Esophagus squamous epithelium (tissue), 5 donors: ENCODE data around the gene NAA10. TPM values are rescaled to one million over a fixed set of nuclear protein-coding genes. Genes with fewer than 3 reads are reported as not detected.

Experiments used
- DNase-seq: peaks from one replicate; lab custom pipeline; 2025; lab: John Stamatoyannopoulos, UW
- H3K27ac ChIP-seq, 4 donors: fragments of 200-600 bp; sonication (generic); one replicate each; pipeline ENCODE4 v1.5.1; 2016 to 2019; ENCODE audit warnings: mild to moderate bottlenecking in 1 of 4
- H3K27me3 ChIP-seq, 4 donors: fragments of 200-600 bp; sonication (generic); 1 replicate in 3 of 4; 2 replicates in 1 of 4; pipeline versions ENCODE4 v1.5.1 to v1.6.0; 2017 to 2021; ENCODE audit warnings: antibody characterized with exemption in 1 of 4
- H3K36me3 ChIP-seq, 3 donors: fragments of 200-600 bp; sonication (generic); one replicate each; pipeline ENCODE4 v1.5.1; 2016 to 2019
- H3K4me1 ChIP-seq, 3 donors: fragments of 200-600 bp; sonication (generic); one replicate each; pipeline ENCODE4 v1.5.1; 2017 to 2019
- H3K4me3 ChIP-seq, 4 donors: fragments of 200-600 bp; sonication (generic); 1 replicate in 3 of 4; 2 replicates in 1 of 4; pipeline ENCODE4 v1.5.1; 2016 to 2019; ENCODE audit warnings: mild to moderate bottlenecking in 2 of 4, moderate library complexity in 1 of 4
- H3K9me3 ChIP-seq, 3 donors: fragments of 200-600 bp; sonication (generic); one replicate each; pipeline ENCODE4 v1.5.1; 2016 to 2019
- CTCF ChIP-seq, 6 experiments: fragments of 450-650 bp in 4 of 6; fragments of 200-600 bp in 2 of 6; sonication (generic) in 2 of 6; IDR thresholded peaks; one replicate each; pipeline ENCODE4 v1.5.1; 2016 to 2019; ENCODE audit warnings: antibody characterized with exemption in 6 of 6, mild to moderate bottlenecking in 4 of 6, moderate library complexity in 4 of 6
- POLR2A ChIP-seq, 4 donors: fragments of 450-650 bp; IDR thresholded peaks; one replicate each; pipeline ENCODE4 v1.6.1; 2017; ENCODE audit warnings: antibody characterized with exemption in 4 of 4, mild to moderate bottlenecking in 4 of 4, moderate library complexity in 3 of 4
- WGBS, 2 donors: methylation state at CpG; one replicate each; pipeline ENCODE4 v1.1.5; 2018; 5-methylcytosine and 5-hydroxymethylcytosine counted together
- intact Hi-C: fragments of 100-400 bp; cut with DNase I; formaldehyde crosslinking; loops from one replicate; pipeline ENCODE4 v1.15.0; 2022
- total RNA-seq, 4 donors: library from RNA; depleted of rRNA; stranded (reverse); fragments of >200 nt; gene quantifications; one replicate each; pipeline ENCODE4 v1.1.0, GENCODE V29; 2016
- donor health status: DM: yes; HTN: yes; CAD: no.

Gene NAA10
- total RNA-seq, 4 donors from 2014 or later, result 42.5 to 92.5 (median 87.6) TPM

GRCh38 chrX:153926858-153927671 lies 7.8 kb downstream of the NAA10 start:
- Histone ChIP-seq H3K4me1 (peaks cover 19 to 60% (median 22%) of the 10 kb centered on the region in 3 donors), H3K9me3 (no peaks in the 10 kb centered on the region), H3K4me3 (peak overlapping the region; percentile 46 to 78 (median 58)), H3K27ac (peak overlapping the region; percentile 95 to 98 (median 97)), H3K27me3 (no peaks in the 10 kb centered on the region), H3K36me3 (peaks cover 0 to 26% (median 0%) of the 10 kb centered on the region in 3 donors)
- TF ChIP-seq CTCF (IDR thresholded peaks at IDR 0.05), result peak in 1 of 6 experiments; percentile 8
- peak in 2 of 4 donors; percentile 13 to 52 for TF ChIP-seq POLR2A (IDR thresholded peaks at IDR 0.05)
- DNase-seq, result peak; percentile 31
- 52% methylated on average over 7 of the region's 31 CpGs; no CpG with 5 or more reads in 1 of the 2 donors for WGBS, 2 donors
- intact Hi-C loops, result no loop called here

- peak overlapping the region; percentile 12 to 78 (median 58) for H3K4me3 ChIP-seq
- intact Hi-C loops, result no loop called here
- no peaks in the 10 kb centered on the region for H3K27me3 ChIP-seq
- H3K9me3 ChIP-seq, result no peaks in the 10 kb centered on the region
- WGBS, 2 donors, result no CpG with 5 or more reads among the region's 4 CpGs
- TF ChIP-seq CTCF (IDR thresholded peaks at IDR 0.05), result no peak
- TF ChIP-seq POLR2A (IDR thresholded peaks at IDR 0.05), result no peak
- peaks cover 0 to 21% (median 0%) of the 10 kb centered on the region in 3 donors for H3K36me3 ChIP-seq
- no peak for DNase-seq
- peaks cover 23 to 66% (median 25%) of the 10 kb centered on the region in 3 donors for H3K4me1 ChIP-seq
- peak overlapping the region; percentile 95 to 98 (median 97) for H3K27ac ChIP-seq
These were observed 8.3 kb downstream of the NAA10 start for GRCh38 chrX:153926552-153926857.

GRCh38 chrX:153925739-153926551 lies 8.9 kb downstream of the NAA10 start, which contains the start of gene ARHGAP4:
TSS of gene ARHGAP4 (minus strand) at chrX:153926264. CDS start at chrX:153926202, 62 bp downstream.
- intact Hi-C loops, result no loop called here
- Histone ChIP-seq H3K27me3 (no peaks in the 10 kb centered on the region), H3K27ac (peak within 1 kb of the TSS; percentile 95 to 98 (median 97)), H3K36me3 (peaks cover 0 to 15% (median 0%) of the 10 kb centered on the region in 3 donors), H3K4me3 (peak within 1 kb of the TSS; percentile 12 to 78 (median 58)), H3K4me1 (peaks cover 28 to 72% (median 29%) of the 10 kb centered on the region in 3 donors), H3K9me3 (no peaks in the 10 kb centered on the region)
- TF ChIP-seq CTCF (IDR thresholded peaks at IDR 0.05) (no peak), POLR2A (IDR thresholded peaks at IDR 0.05) (no peak)
- WGBS, 2 donors, result 44 to 48% methylated on average over 6 to 19 of the region's 59 CpGs
- no peak for DNase-seq

- Histone ChIP-seq H3K27me3 (no peaks in the 10 kb centered on the region), H3K4me1 (peaks cover 28 to 77% (median 29%) of the 10 kb centered on the region in 3 donors), H3K4me3 (peak overlapping the region; percentile 5 to 78 (median 58)), H3K36me3 (peaks cover 0 to 9% (median 0%) of the 10 kb centered on the region in 3 donors), H3K9me3 (no peaks in the 10 kb centered on the region), H3K27ac (peak overlapping the region in 3 of 4 donors; percentile 42 to 98 (median 97))
- TF ChIP-seq CTCF (IDR thresholded peaks at IDR 0.05) (no peak), POLR2A (IDR thresholded peaks at IDR 0.05) (peak in 1 of 4 donors; percentile 56)
- WGBS, 2 donors, result 40 to 92% methylated on average over 2 to 3 of the region's 4 CpGs
- no peak for DNase-seq
- intact Hi-C loops, result no loop called here
These were observed 9.5 kb downstream of the NAA10 start for GRCh38 chrX:153925387-153925738.
